SK-N-SH (cell line): ENCODE results near the gene PHKG2. TPM values are rescaled to one million over a fixed set of nuclear protein-coding genes. Genes with fewer than 3 reads are reported as not detected.

Experiments
- CTCF ChIA-PET: fragments of 300-600, 350-600 bp; formaldehyde crosslinking; extraction: SDS; loops from one replicate; lab custom pipeline; 2021; lab: Yijun Ruan, JAX
- POLR2A ChIA-PET: fragments of 350-600 bp; sonication (Branson Sonifier 250); formaldehyde crosslinking; extraction: SDS; loops from one replicate; lab custom pipeline; 2020; ENCODE audit warnings: antibody characterized with exemption, inconsistent platforms; lab: Yijun Ruan, JAX
- DNase-seq: peaks from one replicate; pipeline ENCODE4 v3.0.0; 2012
- H2AFZ ChIP-seq: fragments of 200-600 bp; sonication (generic); 2 replicates; pipeline ENCODE4 v1.8.1; 2016; ENCODE audit warnings: antibody characterized with exemption, mild to moderate bottlenecking, low read depth
- H3F3A ChIP-seq: fragments of 200-600 bp; sonication (generic); replicated peaks from 2 replicates; pipeline ENCODE3; 2016; ENCODE audit warnings: antibody characterized with exemption, mild to moderate bottlenecking; ENCODE audit not compliant: insufficient read depth
- H3K27ac ChIP-seq, 2 experiments: fragments of 200-500 bp in 1 of 2; fragments of 200-600 bp in 1 of 2; sonication (Bioruptor generic) in 1 of 2; sonication (generic), shearing (Covaris generic) in 1 of 2; 2 replicates each; pipeline versions ENCODE4 v1.5.1 to v1.6.1; 2014 to 2016; ENCODE audit warnings: low read depth in 2 of 2, inconsistent platforms in 1 of 2, low read length in 1 of 2, mild to moderate bottlenecking in 1 of 2, mixed read lengths in 1 of 2
- H3K27me3 ChIP-seq: fragments of 200-600 bp; sonication (generic), shearing (Covaris generic); 2 replicates; pipeline ENCODE4 v1.6.1; 2016; ENCODE audit warnings: mixed run types; ENCODE audit not compliant: insufficient read depth
- H3K36me3 ChIP-seq, 2 experiments: fragments of 200-500 bp in 1 of 2; fragments of 200-600 bp in 1 of 2; sonication (Bioruptor generic) in 1 of 2; sonication (generic) in 1 of 2; replicated peaks in 1 of 2; 2 replicates each; pipeline versions ENCODE3 to v1.5.1; 2014 to 2016; ENCODE audit warnings: low read length in 1 of 2, mild to moderate bottlenecking in 1 of 2; ENCODE audit not compliant: insufficient read depth in 2 of 2, control insufficient read depth in 1 of 2
- H3K4me1 ChIP-seq, 2 experiments: fragments of 200-500 bp in 1 of 2; fragments of 200-600 bp in 1 of 2; sonication (Bioruptor generic) in 1 of 2; sonication (generic), shearing (Covaris generic) in 1 of 2; 2 replicates each; pipeline versions ENCODE4 v1.5.1 to v1.6.1; 2014 to 2016; ENCODE audit warnings: low read depth in 1 of 2, low read length in 1 of 2, mixed run types in 1 of 2; ENCODE audit not compliant: insufficient read depth in 2 of 2, control insufficient read depth in 1 of 2
- H3K4me2 ChIP-seq: fragments of 200-600 bp; sonication (generic), shearing (Covaris generic); 2 replicates; pipeline ENCODE4 v1.6.1; 2017; ENCODE audit warnings: mixed run types
- H3K4me3 ChIP-seq, 2 experiments: fragments of 200-500 bp in 1 of 2; fragments of 200-600 bp in 1 of 2; sonication (Bioruptor generic) in 1 of 2; sonication (generic), shearing (Covaris generic) in 1 of 2; 2 replicates each; pipeline versions ENCODE4 v1.5.1 to v1.8.1; 2014 to 2016; ENCODE audit warnings: low read depth in 2 of 2, inconsistent platforms in 1 of 2, low read length in 1 of 2, mild to moderate bottlenecking in 1 of 2, mixed read lengths in 1 of 2, moderate library complexity in 1 of 2
- H3K79me2 ChIP-seq: fragments of 200-600 bp; sonication (generic); 2 replicates; pipeline ENCODE4 v1.8.1; 2017; ENCODE audit warnings: mild to moderate bottlenecking; ENCODE audit not compliant: insufficient read depth
- H3K9ac ChIP-seq: fragments of 200-600 bp; sonication (generic); 2 replicates; pipeline ENCODE4 v1.6.1; 2017; ENCODE audit warnings: mixed run types
- H3K9me2 ChIP-seq: fragments of 200-600 bp; sonication (generic); 2 replicates; pipeline ENCODE4 v1.6.1; 2017; ENCODE audit warnings: mixed run types
- H3K9me3 ChIP-seq: fragments of 200-600 bp; sonication (generic); 2 replicates; pipeline ENCODE4 v1.6.1; 2017; ENCODE audit warnings: mixed run types, mild to moderate bottlenecking, moderate library complexity
- H4K20me1 ChIP-seq: fragments of 200-600 bp; sonication (generic); 2 replicates; pipeline ENCODE4 v1.6.1; 2017; ENCODE audit warnings: mild to moderate bottlenecking, mixed run types; ENCODE audit not compliant: insufficient read depth
- ELF1 ChIP-seq: IDR thresholded peaks from 2 replicates; pipeline ENCODE4 v1.4.0; 2012
- EP300 ChIP-seq, 2 experiments: IDR thresholded peaks; 2 replicates each; pipeline versions ENCODE4 v1.4.0 to v1.6.1; 2012; ENCODE audit warnings: borderline replicate concordance in 1 of 2, low read depth in 1 of 2, low read length in 1 of 2
- FOSL2 ChIP-seq: IDR thresholded peaks from 2 replicates; pipeline ENCODE4 v1.4.0; 2012; ENCODE audit warnings: low read depth, mild to moderate bottlenecking, moderate library complexity, borderline replicate concordance
- FOXM1 ChIP-seq: IDR thresholded peaks from 2 replicates; pipeline ENCODE4 v1.4.0; 2012; ENCODE audit warnings: low read depth, mild to moderate bottlenecking
- GATA2 ChIP-seq: sonication (generic); formaldehyde crosslinking; IDR thresholded peaks from 2 replicates; pipeline ENCODE4 v1.5.0; 2020; ENCODE audit warnings: mild to moderate bottlenecking, missing genetic modification reagents
- JUND ChIP-seq: IDR thresholded peaks from 2 replicates; pipeline ENCODE4 v1.4.0; 2012
- NRF1 ChIP-seq: IDR thresholded peaks from 2 replicates; pipeline ENCODE4 v1.6.1; 2012; ENCODE audit warnings: low read depth, mild to moderate bottlenecking, low read length
- RCOR1 ChIP-seq: fragments of 150-350 bp; IDR thresholded peaks from 2 replicates; pipeline ENCODE4 v1.6.1; 2017; ENCODE audit warnings: antibody characterized with exemption, low read length
- RFX5 ChIP-seq: IDR thresholded peaks from 2 replicates; pipeline ENCODE4 v1.6.1; 2012; ENCODE audit warnings: mild to moderate bottlenecking, improper control_type of control experiment, low read length
- RXRA ChIP-seq: IDR thresholded peaks from 2 replicates; pipeline ENCODE4 v1.4.0; 2012; ENCODE audit warnings: low read depth, mild to moderate bottlenecking, borderline replicate concordance
- SMC3 ChIP-seq: IDR thresholded peaks from 2 replicates; pipeline ENCODE4 v1.6.1; 2012; ENCODE audit warnings: low read depth, low read length, improper control_type of control experiment
- TAF1 ChIP-seq: IDR thresholded peaks from 2 replicates; pipeline ENCODE4 v1.6.1; 2012; ENCODE audit warnings: low read depth, mild to moderate bottlenecking, low read length, moderate library complexity, borderline replicate concordance
- TCF12 ChIP-seq: IDR thresholded peaks from 2 replicates; pipeline ENCODE4 v1.4.0; 2012
- YY1 ChIP-seq: IDR thresholded peaks from 2 replicates; pipeline ENCODE4 v1.4.0; 2012; ENCODE audit warnings: low read depth, mild to moderate bottlenecking
- WGBS: methylation state at CpG from one replicate; pipeline ENCODE4 v1.1.6; 2017; ENCODE audit warnings: low lambda C conversion rate; 5-methylcytosine and 5-hydroxymethylcytosine counted together
- polyA plus RNA-seq, 3 experiments: library from polyadenylated mRNA; depleted of rRNA; stranded (reverse); fragments of >200 nt; gene quantifications; 2 replicates each; pipeline ENCODE4 v1.2.3, GENCODE V29; 2012
- TF ChIP-seq, protein P1 (sequence below): IDR thresholded peaks from 2 replicates; pipeline ENCODE4 v1.6.1; 2012; ENCODE audit warnings: mild to moderate bottlenecking, low read depth, low read length, moderate library complexity
- TF ChIP-seq, protein P2 (sequence below): IDR thresholded peaks from 2 replicates; pipeline ENCODE4 v1.4.0; 2012; ENCODE audit warnings: low read depth, borderline replicate concordance
- TF ChIP-seq, protein P3 (sequence below): IDR thresholded peaks from 2 replicates; pipeline ENCODE4 v1.4.0; 2012; ENCODE audit warnings: low read depth
- TF ChIP-seq, protein P4 (sequence below): fragments of 150-350 bp; IDR thresholded peaks from 2 replicates; pipeline ENCODE4 v1.6.1; 2017; ENCODE audit warnings: antibody characterized with exemption, low read length, low read depth, borderline replicate concordance

PHKG2 gene
- polyA plus RNA-seq, 1 of the 3 experiments (the other 2 are of a cell fraction) = 45.8 TPM

DNA sequence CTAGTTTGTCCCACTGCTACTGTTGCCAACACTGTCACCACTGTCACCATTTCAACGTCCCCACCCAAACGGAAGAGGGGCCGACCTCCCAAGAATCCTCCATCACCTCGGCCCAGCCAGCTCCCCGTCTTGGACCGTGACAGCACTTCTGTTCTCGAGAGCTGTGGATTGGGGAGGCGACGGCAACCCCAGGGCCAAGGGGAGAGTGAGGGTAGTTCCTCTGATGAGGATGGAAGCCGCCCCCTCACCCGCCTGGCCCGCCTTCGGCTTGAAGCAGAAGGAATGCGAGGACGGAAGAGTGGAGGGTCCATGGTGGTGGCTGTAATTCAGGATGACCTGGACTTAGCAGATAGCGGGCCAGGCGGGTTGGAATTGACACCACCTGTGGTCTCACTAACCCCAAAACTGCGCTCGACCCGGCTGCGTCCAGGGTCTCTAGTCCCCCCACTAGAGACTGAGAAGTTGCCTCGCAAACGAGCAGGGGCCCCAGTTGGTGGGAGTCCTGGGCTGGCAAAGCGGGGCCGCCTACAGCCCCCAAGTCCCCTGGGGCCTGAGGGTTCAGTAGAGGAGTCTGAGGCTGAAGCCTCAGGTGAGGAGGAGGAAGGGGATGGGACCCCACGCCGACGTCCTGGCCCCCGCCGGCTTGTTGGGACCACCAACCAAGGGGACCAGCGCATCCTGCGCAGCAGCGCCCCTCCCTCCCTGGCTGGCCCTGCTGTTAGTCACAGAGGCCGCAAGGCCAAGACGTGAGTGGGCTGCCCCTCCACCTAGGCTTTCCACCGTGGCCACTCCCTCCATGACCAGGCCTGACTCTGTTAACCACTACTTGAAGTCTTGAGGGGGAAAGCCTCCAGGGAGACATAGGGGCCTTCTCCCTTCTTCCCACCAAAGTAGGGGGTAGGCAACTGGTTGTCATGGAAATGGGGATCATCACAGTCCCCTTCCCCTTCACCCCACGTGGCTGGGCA lies 9.0 kb upstream of the PHKG2 start:
- ChIA-PET POLR2A (interaction anchor here (0.7 kb wide), 1 partner anchor 11 kb away, joined by 3 read pairs; no protein-coding TSS in a partner anchor), CTCF (no interaction called here)
- peaks cover 5% of the 10 kb centered on the region; the same call in 1 of the 2 replicates for H3K79me2 ChIP-seq

DNA sequence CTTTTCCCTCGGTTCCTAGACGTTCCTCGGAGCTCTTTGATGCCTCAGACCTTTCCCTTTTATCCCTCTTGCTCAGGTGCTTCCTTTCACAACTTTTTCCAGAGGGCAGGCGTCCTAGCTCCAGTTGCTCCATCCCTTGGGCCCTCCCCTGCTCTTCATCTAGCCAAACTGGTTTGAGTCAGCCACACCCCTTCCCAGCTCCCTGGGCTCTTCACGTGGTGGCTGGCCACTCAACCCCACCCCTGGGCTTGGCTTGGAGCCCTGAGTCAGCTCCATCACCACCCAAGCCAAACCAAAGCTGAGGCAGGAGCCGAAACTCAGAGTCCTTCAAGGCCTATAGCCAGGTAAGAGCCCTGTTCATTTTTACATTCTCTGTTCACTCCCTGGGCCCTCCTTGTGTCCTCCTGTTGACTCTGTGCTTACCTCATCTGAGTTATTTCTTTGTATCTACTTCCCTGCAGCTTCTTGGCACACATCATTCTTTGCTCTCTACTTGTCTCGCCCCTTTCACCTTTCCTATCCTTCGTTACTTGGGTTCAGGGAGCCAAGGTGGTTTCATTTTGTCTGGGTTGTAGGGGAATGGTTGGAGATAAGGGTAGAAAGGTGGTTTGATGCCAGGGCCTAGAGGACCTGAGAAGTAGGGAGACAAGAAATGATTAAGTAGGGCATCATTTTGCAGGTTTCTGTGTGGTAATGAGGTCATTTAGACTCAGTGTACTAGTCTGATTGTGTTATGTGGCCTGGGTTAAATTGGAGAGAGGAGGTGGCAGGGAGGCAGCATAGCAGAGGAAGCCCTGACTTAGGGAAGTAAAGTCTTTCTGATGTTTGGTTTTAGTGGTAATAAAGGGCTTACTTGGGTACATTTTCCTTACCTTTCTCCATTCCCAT lies 7.6 kb upstream of the PHKG2 start:
- Histone ChIP-seq H3K4me1 (peaks cover 11 to 21% of the 10 kb centered on the region in 2 experiments; a peak in 3 of 4 replicates), H3K79me2 (peaks cover 5% of the 10 kb centered on the region; the same call in 1 of the 2 replicates), H3K9me2 (no peaks in the 10 kb centered on the region), H3K36me3 (peaks cover 19 to 62% of the 10 kb centered on the region in 2 experiments), H3K27ac (peak overlapping the region; percentile 2 to 87), H4K20me1 (0 out of 2 replicates have a peak, but pooled peaks cover 7% of the 10 kb centered on the region), H3K9ac (peak overlapping the region; percentile 48), H3K9me3 (no peaks in the 10 kb centered on the region), H3K4me3 (peak overlapping the region in 1 of 2 experiments; percentile 21; a peak in 1 of 4 replicates), H3K27me3 (no peaks in the 10 kb centered on the region), H2AFZ (no peak overlapping the region)
- DNase-seq = no peak
- ChIA-PET CTCF (interaction anchor here (0.6 to 1.0 kb wide), 2 partner anchors 35 to 244 kb away, joined by 3 read pairs; partner anchors contain the start of gene HSD3B7), POLR2A (no interaction called here)
- 68% methylated on average over 8 of the region's 8 CpGs for WGBS
- TF ChIP-seq, protein P1, sequence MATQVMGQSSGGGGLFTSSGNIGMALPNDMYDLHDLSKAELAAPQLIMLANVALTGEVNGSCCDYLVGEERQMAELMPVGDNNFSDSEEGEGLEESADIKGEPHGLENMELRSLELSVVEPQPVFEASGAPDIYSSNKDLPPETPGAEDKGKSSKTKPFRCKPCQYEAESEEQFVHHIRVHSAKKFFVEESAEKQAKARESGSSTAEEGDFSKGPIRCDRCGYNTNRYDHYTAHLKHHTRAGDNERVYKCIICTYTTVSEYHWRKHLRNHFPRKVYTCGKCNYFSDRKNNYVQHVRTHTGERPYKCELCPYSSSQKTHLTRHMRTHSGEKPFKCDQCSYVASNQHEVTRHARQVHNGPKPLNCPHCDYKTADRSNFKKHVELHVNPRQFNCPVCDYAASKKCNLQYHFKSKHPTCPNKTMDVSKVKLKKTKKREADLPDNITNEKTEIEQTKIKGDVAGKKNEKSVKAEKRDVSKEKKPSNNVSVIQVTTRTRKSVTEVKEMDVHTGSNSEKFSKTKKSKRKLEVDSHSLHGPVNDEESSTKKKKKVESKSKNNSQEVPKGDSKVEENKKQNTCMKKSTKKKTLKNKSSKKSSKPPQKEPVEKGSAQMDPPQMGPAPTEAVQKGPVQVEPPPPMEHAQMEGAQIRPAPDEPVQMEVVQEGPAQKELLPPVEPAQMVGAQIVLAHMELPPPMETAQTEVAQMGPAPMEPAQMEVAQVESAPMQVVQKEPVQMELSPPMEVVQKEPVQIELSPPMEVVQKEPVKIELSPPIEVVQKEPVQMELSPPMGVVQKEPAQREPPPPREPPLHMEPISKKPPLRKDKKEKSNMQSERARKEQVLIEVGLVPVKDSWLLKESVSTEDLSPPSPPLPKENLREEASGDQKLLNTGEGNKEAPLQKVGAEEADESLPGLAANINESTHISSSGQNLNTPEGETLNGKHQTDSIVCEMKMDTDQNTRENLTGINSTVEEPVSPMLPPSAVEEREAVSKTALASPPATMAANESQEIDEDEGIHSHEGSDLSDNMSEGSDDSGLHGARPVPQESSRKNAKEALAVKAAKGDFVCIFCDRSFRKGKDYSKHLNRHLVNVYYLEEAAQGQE = no peak
- TF ChIP-seq, protein P2, sequence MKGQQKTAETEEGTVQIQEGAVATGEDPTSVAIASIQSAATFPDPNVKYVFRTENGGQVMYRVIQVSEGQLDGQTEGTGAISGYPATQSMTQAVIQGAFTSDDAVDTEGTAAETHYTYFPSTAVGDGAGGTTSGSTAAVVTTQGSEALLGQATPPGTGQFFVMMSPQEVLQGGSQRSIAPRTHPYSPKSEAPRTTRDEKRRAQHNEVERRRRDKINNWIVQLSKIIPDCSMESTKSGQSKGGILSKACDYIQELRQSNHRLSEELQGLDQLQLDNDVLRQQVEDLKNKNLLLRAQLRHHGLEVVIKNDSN = peak; percentile 43; the same call in 1 of the 2 replicates
- TF ChIP-seq, protein P3, sequence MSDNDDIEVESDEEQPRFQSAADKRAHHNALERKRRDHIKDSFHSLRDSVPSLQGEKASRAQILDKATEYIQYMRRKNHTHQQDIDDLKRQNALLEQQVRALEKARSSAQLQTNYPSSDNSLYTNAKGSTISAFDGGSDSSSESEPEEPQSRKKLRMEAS = 0 out of 2 replicates have a peak, but pooled peaks have one; percentile 39
- TF ChIP-seq, all 33 proteins: peak for 2
- Histone ChIP-seq H3F3A (peaks cover 36% of the 10 kb centered on the region), H3K4me2 (peak overlapping the region; percentile 53)

More for the DNA sequence above, 9.0 kb upstream of the PHKG2 start:
- peaks cover 18 to 58% of the 10 kb centered on the region in 2 experiments for H3K36me3 ChIP-seq
- no peak overlapping the region for H2AFZ ChIP-seq
- H3K4me2 ChIP-seq = no peak overlapping the region
- H3K9ac ChIP-seq = no peak overlapping the region
- H3K27ac ChIP-seq = peak overlapping the region in 1 of 2 experiments; percentile 87; a peak in 2 of 4 replicates
- H3K27me3 ChIP-seq = no peaks in the 10 kb centered on the region
- no peak for TF ChIP-seq GATA2 (CRISPR knock-in tag)
- TF ChIP-seq EP300 (IDR thresholded peaks at IDR 0.05; ENCODE audit: borderline replicate concordance in 1 of 2, low read depth in 1 of 2, low read length in 1 of 2) = no peak
- TF ChIP-seq TCF12 = no peak
- no peak for TF ChIP-seq RCOR1
- TF ChIP-seq, protein P2 = no peak
- no peak for TF ChIP-seq SMC3
- no peak for TF ChIP-seq NRF1
- TF ChIP-seq YY1 = no peak
- no peak for TF ChIP-seq RFX5
- TF ChIP-seq FOXM1 = no peak
- TF ChIP-seq JUND = no peak
- no peak for TF ChIP-seq ELF1
- TF ChIP-seq TAF1 = no peak
- TF ChIP-seq RXRA = no peak
- TF ChIP-seq, protein P4, sequence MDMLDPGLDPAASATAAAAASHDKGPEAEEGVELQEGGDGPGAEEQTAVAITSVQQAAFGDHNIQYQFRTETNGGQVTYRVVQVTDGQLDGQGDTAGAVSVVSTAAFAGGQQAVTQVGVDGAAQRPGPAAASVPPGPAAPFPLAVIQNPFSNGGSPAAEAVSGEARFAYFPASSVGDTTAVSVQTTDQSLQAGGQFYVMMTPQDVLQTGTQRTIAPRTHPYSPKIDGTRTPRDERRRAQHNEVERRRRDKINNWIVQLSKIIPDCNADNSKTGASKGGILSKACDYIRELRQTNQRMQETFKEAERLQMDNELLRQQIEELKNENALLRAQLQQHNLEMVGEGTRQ = no peak
- TF ChIP-seq, protein P3 = no peak
- TF ChIP-seq FOSL2 = no peak
- H4K20me1 ChIP-seq = 0 out of 2 replicates have a peak, but pooled peaks cover 7% of the 10 kb centered on the region
- H3K4me1 ChIP-seq = peaks cover 11 to 21% of the 10 kb centered on the region in 2 experiments; a peak in 3 of 4 replicates
- WGBS = 94% methylated on average over 24 of the region's 37 CpGs
- no peak for DNase-seq
- no peaks in the 10 kb centered on the region for H3K9me2 ChIP-seq
- no peaks in the 10 kb centered on the region for H3K9me3 ChIP-seq
- no peak overlapping the region for H3K4me3 ChIP-seq
- peaks cover 26% of the 10 kb centered on the region for H3F3A ChIP-seq
